Cardiac fibroblast (primary cell): Measurements from ENCODE around the gene PTCSC3.

Experiments
- DNase-seq, 2 donors: peaks; one replicate each; pipeline versions ENCODE4 v3.0.0 to v3.0.0-alpha.2; 2010; ENCODE audit warnings: low read depth in 2 of 2
- H3K4me3 ChIP-seq, 2 donors: replicated peaks in 1 of 2; 1 replicate in 1 of 2; 2 replicates in 1 of 2; pipeline ENCODE4 v1.5.1; 2011; ENCODE audit warnings: low read depth in 2 of 2, low read length in 2 of 2, mild to moderate bottlenecking in 2 of 2, moderate library complexity in 1 of 2
- CTCF ChIP-seq: IDR thresholded peaks from one replicate; pipeline ENCODE4 v1.5.1; 2011; ENCODE audit warnings: low read depth, mild to moderate bottlenecking, low read length, inconsistent platforms

The PTCSC3 gene

GRCh38 chr14:36208690-36209278 is 32.3 kb upstream of the PTCSC3 start:
- TF ChIP-seq CTCF = no peak
- no peak for DNase-seq
- H3K4me3 ChIP-seq = no peak overlapping the region

GRCh38 chr14:36207500-36207899 is 31.0 kb upstream of the PTCSC3 start:
- peak; percentile 1 to 3 for DNase-seq
- H3K4me3 ChIP-seq = no peak overlapping the region
- peak; percentile 14 for TF ChIP-seq CTCF

GRCh38 chr14:36204461-36205073 is 28.0 kb upstream of the PTCSC3 start:
- TF ChIP-seq CTCF = no peak
- no peak overlapping the region for H3K4me3 ChIP-seq
- DNase-seq = no peak

GRCh38 chr14:36198378-36198777 is 21.9 kb upstream of the PTCSC3 start:
- no peak overlapping the region for H3K4me3 ChIP-seq
- TF ChIP-seq CTCF = no peak
- no peak for DNase-seq

GRCh38 chr14:36194663-36195062 is 18.1 kb upstream of the PTCSC3 start:
- TF ChIP-seq CTCF = no peak
- no peak overlapping the region for H3K4me3 ChIP-seq
- DNase-seq = no peak

- H3K4me3 ChIP-seq = no peak overlapping the region
- TF ChIP-seq CTCF = no peak
- no peak for DNase-seq
Measured at GRCh38 chr14:36192530-36192929, 16.0 kb upstream of the PTCSC3 start.

GRCh38 chr14:36183402-36183801 is 6.9 kb upstream of the PTCSC3 start:
- no peak overlapping the region for H3K4me3 ChIP-seq
- peak in 1 of 2 donors; percentile 1 for DNase-seq
- no peak for TF ChIP-seq CTCF
